OCI-LY1 (cell line): ENCODE data around the gene ELMO1.

ENCODE experiments used
- H2AFZ ChIP-seq: fragments of 200-600 bp; sonication (generic), shearing (Covaris generic); 2 replicates; pipeline ENCODE4 v1.6.0; 2014; ENCODE audit warnings: antibody characterized with exemption, mild to moderate bottlenecking, low read length
- H3F3A ChIP-seq: fragments of 200-600 bp; sonication (generic), shearing (Covaris generic); 2 replicates; pipeline ENCODE4 v1.6.0; 2014; ENCODE audit warnings: mild to moderate bottlenecking, antibody characterized with exemption, low read length, moderate library complexity; ENCODE audit not compliant: insufficient read depth
- H3K27ac ChIP-seq: fragments of 200-600 bp; sonication (generic); 2 replicates; pipeline ENCODE4 v1.5.1; 2014; ENCODE audit warnings: low read length, mixed run types, mild to moderate bottlenecking, low read depth; ENCODE audit not compliant: poor library complexity, severe bottlenecking
- H3K27me3 ChIP-seq: fragments of 200-600 bp; sonication (generic); 2 replicates; pipeline ENCODE4 v1.6.0; 2014; ENCODE audit warnings: antibody characterized with exemption, mild to moderate bottlenecking, low read length, moderate library complexity; ENCODE audit not compliant: insufficient read depth
- H3K36me3 ChIP-seq: fragments of 200-600 bp; sonication (generic); 2 replicates; pipeline ENCODE4 v1.6.1; 2014; ENCODE audit warnings: mild to moderate bottlenecking, antibody characterized with exemption, low read length, moderate library complexity, mixed read lengths; ENCODE audit not compliant: insufficient read depth
- H3K4me1 ChIP-seq: fragments of 200-600 bp; sonication (generic); 2 replicates; pipeline ENCODE4 v1.5.1; 2014; ENCODE audit warnings: mild to moderate bottlenecking, low read length, moderate library complexity; ENCODE audit not compliant: insufficient read depth, severe bottlenecking
- H3K4me2 ChIP-seq: fragments of 200-600 bp; sonication (generic), shearing (Covaris generic); 2 replicates; pipeline ENCODE4 v1.6.1; 2014; ENCODE audit warnings: low read length
- H3K4me3 ChIP-seq: fragments of 200-600 bp; sonication (generic); 2 replicates; pipeline ENCODE4 v1.5.1; 2014; ENCODE audit warnings: low read length, low read depth, mild to moderate bottlenecking, mixed read lengths; ENCODE audit not compliant: poor library complexity, severe bottlenecking
- H3K79me2 ChIP-seq: fragments of 200-600 bp; shearing (Covaris generic); 2 replicates; pipeline ENCODE4 v1.6.1; 2016; ENCODE audit warnings: mixed run types, low read length, mixed read lengths; ENCODE audit not compliant: insufficient read depth
- H3K9ac ChIP-seq: fragments of 200-600 bp; sonication (generic), shearing (Covaris generic); 2 replicates; pipeline ENCODE4 v1.6.1; 2014; ENCODE audit warnings: mild to moderate bottlenecking, low read length, mixed read lengths
- H3K9me2 ChIP-seq: fragments of 200-600 bp; sonication (generic), shearing (Covaris generic); 2 replicates; pipeline ENCODE4 v1.6.1; 2014; ENCODE audit warnings: low read depth, mild to moderate bottlenecking, low read length, mixed read lengths
- H3K9me3 ChIP-seq: fragments of 200-600 bp; shearing (Covaris generic); 2 replicates; pipeline ENCODE4 v1.6.1; 2014; ENCODE audit warnings: low read length, mixed read lengths
- H4K20me1 ChIP-seq: fragments of 200-600 bp; sonication (generic), shearing (Covaris generic); 2 replicates; pipeline ENCODE4 v1.6.0; 2016; ENCODE audit warnings: mild to moderate bottlenecking, low read length; ENCODE audit not compliant: insufficient read depth
- EZH2 ChIP-seq: fragments of 200-600 bp; sonication (generic), shearing (Covaris generic); IDR thresholded peaks from 2 replicates; pipeline ENCODE4 v1.8.0; 2017; ENCODE audit warnings: borderline replicate concordance, mixed run types, mild to moderate bottlenecking, antibody characterized with exemption, low read length, moderate library complexity, mixed read lengths
- TF ChIP-seq, protein P1 (sequence below): fragments of 200-600 bp; sonication (generic), shearing (Covaris generic); IDR thresholded peaks from 2 replicates; pipeline ENCODE4 v1.5.1; 2017; ENCODE audit warnings: mild to moderate bottlenecking, antibody characterized with exemption, low read length, moderate library complexity, mixed read lengths

Gene ELMO1

GRCh38 chr7:36806891-36807290 is 641.8 kb downstream of the ELMO1 start:
- no peaks in the 10 kb centered on the region for H3K4me1 ChIP-seq
- no peaks in the 10 kb centered on the region for H3F3A ChIP-seq
- H3K9ac ChIP-seq, result no peak overlapping the region
- H3K27ac ChIP-seq, result no peak overlapping the region
- no peaks in the 10 kb centered on the region for H3K9me2 ChIP-seq
- H3K4me2 ChIP-seq, result no peak overlapping the region
- H3K9me3 ChIP-seq, result no peaks in the 10 kb centered on the region
- H4K20me1 ChIP-seq, result no peaks in the 10 kb centered on the region
- H2AFZ ChIP-seq, result no peak overlapping the region
- H3K79me2 ChIP-seq, result no peaks in the 10 kb centered on the region
- no peaks in the 10 kb centered on the region for H3K27me3 ChIP-seq
- no peak overlapping the region for H3K4me3 ChIP-seq
- H3K36me3 ChIP-seq, result no peaks in the 10 kb centered on the region
- TF ChIP-seq EZH2, result no peak
- TF ChIP-seq, protein P1, sequence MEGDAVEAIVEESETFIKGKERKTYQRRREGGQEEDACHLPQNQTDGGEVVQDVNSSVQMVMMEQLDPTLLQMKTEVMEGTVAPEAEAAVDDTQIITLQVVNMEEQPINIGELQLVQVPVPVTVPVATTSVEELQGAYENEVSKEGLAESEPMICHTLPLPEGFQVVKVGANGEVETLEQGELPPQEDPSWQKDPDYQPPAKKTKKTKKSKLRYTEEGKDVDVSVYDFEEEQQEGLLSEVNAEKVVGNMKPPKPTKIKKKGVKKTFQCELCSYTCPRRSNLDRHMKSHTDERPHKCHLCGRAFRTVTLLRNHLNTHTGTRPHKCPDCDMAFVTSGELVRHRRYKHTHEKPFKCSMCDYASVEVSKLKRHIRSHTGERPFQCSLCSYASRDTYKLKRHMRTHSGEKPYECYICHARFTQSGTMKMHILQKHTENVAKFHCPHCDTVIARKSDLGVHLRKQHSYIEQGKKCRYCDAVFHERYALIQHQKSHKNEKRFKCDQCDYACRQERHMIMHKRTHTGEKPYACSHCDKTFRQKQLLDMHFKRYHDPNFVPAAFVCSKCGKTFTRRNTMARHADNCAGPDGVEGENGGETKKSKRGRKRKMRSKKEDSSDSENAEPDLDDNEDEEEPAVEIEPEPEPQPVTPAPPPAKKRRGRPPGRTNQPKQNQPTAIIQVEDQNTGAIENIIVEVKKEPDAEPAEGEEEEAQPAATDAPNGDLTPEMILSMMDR, result no peak
